Ishikawa (cell line): ENCODE results near the gene MAP6.

Source experiments
- CEBPB ChIP-seq: IDR thresholded peaks from 2 replicates; pipeline ENCODE4 v1.6.1; 2012
- CREB1 ChIP-seq: IDR thresholded peaks from 2 replicates; pipeline ENCODE4 v1.6.1; 2012; ENCODE audit warnings: low read depth
- EGR1 ChIP-seq: IDR thresholded peaks from 2 replicates; pipeline ENCODE4 v1.6.1; 2012
- EP300 ChIP-seq: IDR thresholded peaks from 2 replicates; pipeline ENCODE4 v1.6.1; 2012; ENCODE audit warnings: borderline replicate concordance
- FOXM1 ChIP-seq: IDR thresholded peaks from 2 replicates; pipeline ENCODE4 v1.6.1; 2012; ENCODE audit warnings: low read depth, borderline replicate concordance
- MAX ChIP-seq: IDR thresholded peaks from 2 replicates; pipeline ENCODE4 v1.6.1; 2012
- NFIC ChIP-seq: IDR thresholded peaks from 2 replicates; pipeline ENCODE4 v1.6.1; 2012
- RAD21 ChIP-seq: IDR thresholded peaks from 2 replicates; pipeline ENCODE4 v1.6.1; 2012; ENCODE audit warnings: low read depth
- TAF1 ChIP-seq: IDR thresholded peaks from 2 replicates; pipeline ENCODE4 v1.6.1; 2012; ENCODE audit warnings: low read depth, mild to moderate bottlenecking
- TCF12 ChIP-seq: IDR thresholded peaks from 2 replicates; pipeline ENCODE4 v1.6.1; 2012; ENCODE audit warnings: low read depth
- TEAD4 ChIP-seq: IDR thresholded peaks from 2 replicates; pipeline ENCODE4 v1.6.1; 2012
- YY1 ChIP-seq: IDR thresholded peaks from 2 replicates; pipeline ENCODE4 v1.6.1; 2012; ENCODE audit warnings: low read depth
- ZBTB7A ChIP-seq: IDR thresholded peaks from 2 replicates; pipeline ENCODE4 v1.6.1; 2012; ENCODE audit warnings: low read depth
- TF ChIP-seq, protein P1 (sequence below): IDR thresholded peaks from 2 replicates; pipeline ENCODE4 v1.6.1; 2012
- TF ChIP-seq, protein P2 (sequence below): IDR thresholded peaks from 2 replicates; pipeline ENCODE4 v1.6.1; 2012; ENCODE audit warnings: low read depth, mild to moderate bottlenecking

MAP6 gene

GRCh38 chr11:75591966-75592365 lies 76.9 kb downstream of the MAP6 start:
- TF ChIP-seq TCF12 = no peak
- TF ChIP-seq TEAD4 = no peak
- TF ChIP-seq NFIC = no peak
- no peak for TF ChIP-seq ZBTB7A
- TF ChIP-seq YY1 = no peak
- no peak for TF ChIP-seq RAD21
- no peak for TF ChIP-seq CREB1
- TF ChIP-seq, protein P1, sequence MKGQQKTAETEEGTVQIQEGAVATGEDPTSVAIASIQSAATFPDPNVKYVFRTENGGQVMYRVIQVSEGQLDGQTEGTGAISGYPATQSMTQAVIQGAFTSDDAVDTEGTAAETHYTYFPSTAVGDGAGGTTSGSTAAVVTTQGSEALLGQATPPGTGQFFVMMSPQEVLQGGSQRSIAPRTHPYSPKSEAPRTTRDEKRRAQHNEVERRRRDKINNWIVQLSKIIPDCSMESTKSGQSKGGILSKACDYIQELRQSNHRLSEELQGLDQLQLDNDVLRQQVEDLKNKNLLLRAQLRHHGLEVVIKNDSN = no peak
- no peak for TF ChIP-seq EGR1
- TF ChIP-seq FOXM1 = no peak
- no peak for TF ChIP-seq CEBPB
- no peak for TF ChIP-seq MAX

GRCh38 chr11:75591371-75591770 lies 77.5 kb downstream of the MAP6 start:
- TF ChIP-seq TCF12 = no peak
- TF ChIP-seq EP300 = no peak
- no peak for TF ChIP-seq CEBPB
- TF ChIP-seq FOXM1 = no peak
- TF ChIP-seq NFIC = no peak
- no peak for TF ChIP-seq EGR1
- TF ChIP-seq TAF1 = no peak
- TF ChIP-seq, protein P1 = no peak
- TF ChIP-seq, protein P2, sequence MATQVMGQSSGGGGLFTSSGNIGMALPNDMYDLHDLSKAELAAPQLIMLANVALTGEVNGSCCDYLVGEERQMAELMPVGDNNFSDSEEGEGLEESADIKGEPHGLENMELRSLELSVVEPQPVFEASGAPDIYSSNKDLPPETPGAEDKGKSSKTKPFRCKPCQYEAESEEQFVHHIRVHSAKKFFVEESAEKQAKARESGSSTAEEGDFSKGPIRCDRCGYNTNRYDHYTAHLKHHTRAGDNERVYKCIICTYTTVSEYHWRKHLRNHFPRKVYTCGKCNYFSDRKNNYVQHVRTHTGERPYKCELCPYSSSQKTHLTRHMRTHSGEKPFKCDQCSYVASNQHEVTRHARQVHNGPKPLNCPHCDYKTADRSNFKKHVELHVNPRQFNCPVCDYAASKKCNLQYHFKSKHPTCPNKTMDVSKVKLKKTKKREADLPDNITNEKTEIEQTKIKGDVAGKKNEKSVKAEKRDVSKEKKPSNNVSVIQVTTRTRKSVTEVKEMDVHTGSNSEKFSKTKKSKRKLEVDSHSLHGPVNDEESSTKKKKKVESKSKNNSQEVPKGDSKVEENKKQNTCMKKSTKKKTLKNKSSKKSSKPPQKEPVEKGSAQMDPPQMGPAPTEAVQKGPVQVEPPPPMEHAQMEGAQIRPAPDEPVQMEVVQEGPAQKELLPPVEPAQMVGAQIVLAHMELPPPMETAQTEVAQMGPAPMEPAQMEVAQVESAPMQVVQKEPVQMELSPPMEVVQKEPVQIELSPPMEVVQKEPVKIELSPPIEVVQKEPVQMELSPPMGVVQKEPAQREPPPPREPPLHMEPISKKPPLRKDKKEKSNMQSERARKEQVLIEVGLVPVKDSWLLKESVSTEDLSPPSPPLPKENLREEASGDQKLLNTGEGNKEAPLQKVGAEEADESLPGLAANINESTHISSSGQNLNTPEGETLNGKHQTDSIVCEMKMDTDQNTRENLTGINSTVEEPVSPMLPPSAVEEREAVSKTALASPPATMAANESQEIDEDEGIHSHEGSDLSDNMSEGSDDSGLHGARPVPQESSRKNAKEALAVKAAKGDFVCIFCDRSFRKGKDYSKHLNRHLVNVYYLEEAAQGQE = no peak
- no peak for TF ChIP-seq TEAD4
- no peak for TF ChIP-seq MAX
- TF ChIP-seq ZBTB7A = no peak
- no peak for TF ChIP-seq RAD21
- no peak for TF ChIP-seq CREB1
- no peak for TF ChIP-seq YY1

DNA sequence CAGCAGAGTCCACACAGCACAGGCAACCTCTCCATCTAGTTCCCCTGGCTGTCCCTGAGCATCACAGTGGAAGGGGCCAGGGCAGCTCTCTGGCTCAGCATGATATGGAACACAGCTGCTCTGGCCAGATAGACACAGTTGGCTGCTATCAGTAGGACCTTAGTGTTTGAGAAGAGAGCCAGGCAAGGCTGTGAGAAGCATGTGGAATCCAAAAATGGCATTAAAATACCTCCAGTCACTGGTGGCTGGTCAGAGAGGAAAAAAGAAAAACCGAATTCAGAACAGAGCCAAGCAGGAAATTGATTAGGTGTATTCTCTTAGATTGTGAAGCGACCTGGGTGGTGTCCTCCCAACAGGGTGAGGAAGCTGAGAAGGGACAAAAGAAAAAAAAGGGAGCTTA lies 78.9 kb downstream of the MAP6 start:
- TF ChIP-seq, protein P2 = no peak
- TF ChIP-seq CEBPB (no peak), TAF1 (no peak), RAD21 (no peak), EGR1 (no peak), YY1 (no peak)

GRCh38 chr11:75589051-75589450 lies 79.8 kb downstream of the MAP6 start:
- TF ChIP-seq CREB1 (no peak), ZBTB7A (no peak), YY1 (no peak), CEBPB (no peak), FOXM1 (no peak), TAF1 (no peak), TEAD4 (no peak), TCF12 (no peak), MAX (no peak), RAD21 (no peak)
- TF ChIP-seq, protein P1 = no peak
- TF ChIP-seq, protein P2 = no peak
